ENCODE measurements around the gene MSH2.

The MSH2 gene

GRCh38 chr2:47509821-47510385 is 106.9 kb downstream of the MSH2 start:
- DNase-seq: no peak

GRCh38 chr2:47510745-47511144 is 107.8 kb downstream of the MSH2 start:
- DNase-seq: no peak

- DNase-seq: no peak
Measured at GRCh38 chr2:47512581-47513083, 109.7 kb downstream of the MSH2 start.

- no peak for DNase-seq
Measured at GRCh38 chr2:47513981-47514520, 111.1 kb downstream of the MSH2 start.

- no peak for DNase-seq
Measured at GRCh38 chr2:47516360-47517104, 113.6 kb downstream of the MSH2 start.

- no peak for DNase-seq
Measured at GRCh38 chr2:47518497-47519146, 115.7 kb downstream of the MSH2 start.

- no peak for DNase-seq
Measured at GRCh38 chr2:47519147-47519537, 116.2 kb downstream of the MSH2 start.

GRCh38 chr2:47519604-47520301 is 116.8 kb downstream of the MSH2 start:
- no peak for DNase-seq

GRCh38 chr2:47520302-47520630 is 117.3 kb downstream of the MSH2 start:
- no peak for DNase-seq

- DNase-seq: peak; percentile 29
Measured at GRCh38 chr2:47520825-47521665, 118.1 kb downstream of the MSH2 start.

GRCh38 chr2:47521666-47522285 is 118.8 kb downstream of the MSH2 start:
- no peak for DNase-seq

- DNase-seq: no peak
Measured at GRCh38 chr2:47525167-47525566, 122.2 kb downstream of the MSH2 start.

- no peak for DNase-seq
Measured at GRCh38 chr2:47528455-47528854, 125.5 kb downstream of the MSH2 start.

- DNase-seq: no peak
Measured at GRCh38 chr2:47528874-47529273, 125.9 kb downstream of the MSH2 start.

- no peak for DNase-seq
Measured at GRCh38 chr2:47530105-47530760, 127.3 kb downstream of the MSH2 start.

GRCh38 chr2:47531378-47532042 is 128.6 kb downstream of the MSH2 start:
- DNase-seq: no peak

Data from effector CD8-positive, alpha-beta T cell (primary cell).